ENCODE measurements around the gene NLRP9. TPM values are rescaled to one million over a fixed set of nuclear protein-coding genes. Genes with fewer than 3 reads are reported as not detected.

NLRP9 gene
- total and polyA plus RNA-seq, 2 of the 13 experiments (the other 11 are each of a cell fraction or from before 2014, with no cell fraction given) = not detected

DNA sequence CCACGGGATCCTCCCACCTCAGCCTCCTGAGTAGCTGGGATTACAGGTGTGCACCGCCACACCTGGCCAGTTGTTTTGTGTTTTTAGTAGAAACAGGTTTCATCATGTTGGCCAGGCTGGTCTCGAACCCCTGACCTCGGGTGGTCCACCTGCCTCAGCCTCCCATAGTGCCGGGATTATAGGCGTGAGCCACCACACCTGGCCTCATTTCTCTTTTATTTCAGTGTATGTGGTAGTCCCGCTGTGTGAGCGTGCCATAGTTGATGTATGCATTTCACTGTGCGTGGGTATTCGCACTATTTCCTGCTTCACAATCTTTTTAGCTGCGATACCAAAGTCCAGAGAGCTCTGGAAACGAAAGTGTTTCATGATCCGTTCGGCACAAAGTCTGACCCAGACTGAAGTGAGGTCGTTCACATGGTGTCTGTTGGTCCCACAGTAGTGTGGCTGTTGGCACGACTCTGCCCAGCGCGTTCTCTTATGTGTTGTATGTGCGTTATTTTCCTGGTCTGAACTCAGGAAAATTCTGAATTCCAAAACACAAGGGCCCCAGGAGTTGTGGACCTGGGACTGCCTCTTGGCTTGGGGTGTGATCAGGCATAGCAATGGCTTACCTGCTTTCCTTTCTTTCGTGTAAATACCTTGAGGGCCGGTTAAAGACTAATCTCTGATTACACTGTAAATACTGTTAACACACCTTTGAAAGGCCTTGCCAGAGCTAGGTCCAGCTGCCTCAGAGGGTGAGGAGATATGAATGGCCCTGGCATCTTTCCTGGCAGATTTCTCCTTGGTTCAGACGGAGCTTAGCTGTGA lies 54.5 kb downstream of the NLRP9 start (continued):
- peak; percentile 63 for TF ChIP-seq ERF (CRISPR knock-in tag; IDR thresholded peaks at IDR 0.05)
- no peak for TF ChIP-seq ZNF724P (CRISPR knock-in tag; IDR thresholded peaks at IDR 0.05; ENCODE audit: borderline replicate concordance)
- 0 out of 2 replicates have a peak, but pooled peaks have one; percentile 9 for TF ChIP-seq ZNF205 (CRISPR knock-in tag; IDR thresholded peaks at IDR 0.05)
- no peak for TF ChIP-seq ZZZ3 (CRISPR knock-in tag; IDR thresholded peaks at IDR 0.05; ENCODE audit: borderline replicate concordance)
- TF ChIP-seq ZBTB21 (CRISPR knock-in tag; IDR thresholded peaks at IDR 0.05) = no peak
- no peak for TF ChIP-seq CCAR2 (optimal IDR thresholded peaks at IDR 0.05; ENCODE audit: low read depth, low read length)
- TF ChIP-seq, protein P1, sequence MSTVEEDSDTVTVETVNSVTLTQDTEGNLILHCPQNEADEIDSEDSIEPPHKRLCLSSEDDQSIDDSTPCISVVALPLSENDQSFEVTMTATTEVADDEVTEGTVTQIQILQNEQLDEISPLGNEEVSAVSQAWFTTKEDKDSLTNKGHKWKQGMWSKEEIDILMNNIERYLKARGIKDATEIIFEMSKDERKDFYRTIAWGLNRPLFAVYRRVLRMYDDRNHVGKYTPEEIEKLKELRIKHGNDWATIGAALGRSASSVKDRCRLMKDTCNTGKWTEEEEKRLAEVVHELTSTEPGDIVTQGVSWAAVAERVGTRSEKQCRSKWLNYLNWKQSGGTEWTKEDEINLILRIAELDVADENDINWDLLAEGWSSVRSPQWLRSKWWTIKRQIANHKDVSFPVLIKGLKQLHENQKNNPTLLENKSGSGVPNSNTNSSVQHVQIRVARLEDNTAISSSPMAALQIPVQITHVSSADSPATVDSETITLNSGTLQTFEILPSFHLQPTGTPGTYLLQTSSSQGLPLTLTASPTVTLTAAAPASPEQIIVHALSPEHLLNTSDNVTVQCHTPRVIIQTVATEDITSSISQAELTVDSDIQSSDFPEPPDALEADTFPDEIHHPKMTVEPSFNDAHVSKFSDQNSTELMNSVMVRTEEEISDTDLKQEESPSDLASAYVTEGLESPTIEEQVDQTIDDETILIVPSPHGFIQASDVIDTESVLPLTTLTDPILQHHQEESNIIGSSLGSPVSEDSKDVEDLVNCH (CRISPR knock-in tag; IDR thresholded peaks at IDR 0.05) = no peak
- TF ChIP-seq ZSCAN22 (CRISPR knock-in tag; IDR thresholded peaks at IDR 0.05) = no peak
- peak; percentile 68 for TF ChIP-seq RARA (CRISPR knock-in tag; IDR thresholded peaks at IDR 0.05)
- TF ChIP-seq RBAK (CRISPR knock-in tag; IDR thresholded peaks at IDR 0.05) = no peak
- TF ChIP-seq ZFP91 (CRISPR knock-in tag; IDR thresholded peaks at IDR 0.05; ENCODE audit: borderline replicate concordance) = peak; percentile 48
- TF ChIP-seq AGO2 (optimal IDR thresholded peaks at IDR 0.05; ENCODE audit: low read depth, low read length) = no peak
- peak; percentile 81 for TF ChIP-seq SAP130 (CRISPR knock-in tag; IDR thresholded peaks at IDR 0.05; ENCODE audit: low read depth)
- TF ChIP-seq NR2F1 (CRISPR knock-in tag; IDR thresholded peaks at IDR 0.05) = no peak
- TF ChIP-seq, protein P2, sequence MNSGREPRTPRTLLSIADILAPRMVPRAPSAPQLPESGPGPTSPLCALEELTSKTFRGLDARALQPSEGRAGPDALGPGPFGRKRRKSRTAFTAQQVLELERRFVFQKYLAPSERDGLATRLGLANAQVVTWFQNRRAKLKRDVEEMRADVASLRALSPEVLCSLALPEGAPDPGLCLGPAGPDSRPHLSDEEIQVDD (CRISPR knock-in tag; IDR thresholded peaks at IDR 0.05; ENCODE audit: borderline replicate concordance) = no peak
- TF ChIP-seq SNAPC2 (CRISPR knock-in tag; IDR thresholded peaks at IDR 0.05) = no peak
- TF ChIP-seq ZNF274 (CRISPR knock-in tag; IDR thresholded peaks at IDR 0.05) = no peak
- no peak for TF ChIP-seq NFAT5 (CRISPR knock-in tag; IDR thresholded peaks at IDR 0.05)
- no peak for TF ChIP-seq ZNF230 (CRISPR knock-in tag; IDR thresholded peaks at IDR 0.05)
